HEK293T (cell line): ENCODE results near the gene ZNF362.

ENCODE experiments used
- CTCF ChIA-PET: fragments of 350-600 bp; formaldehyde crosslinking; extraction: SDS; loops from one replicate; lab custom pipeline; 2021; ENCODE audit warnings: antibody characterized with exemption, inconsistent platforms; lab: Yijun Ruan, JAX
- POLR2A ChIA-PET: fragments of 350-600 bp; formaldehyde crosslinking; extraction: SDS; loops from one replicate; lab custom pipeline; 2020; ENCODE audit warnings: antibody characterized with exemption, inconsistent platforms; lab: Yijun Ruan, JAX
- DNase-seq: peaks from one replicate; pipeline ENCODE4 v3.0.0; 2012; ENCODE audit warnings: mixed read lengths; ENCODE audit errors: extremely low spot score
- ARNT ChIP-seq: fragments of 450-650 bp; IDR thresholded peaks from 2 replicates; pipeline ENCODE4 v1.6.1; 2017; ENCODE audit warnings: mild to moderate bottlenecking
- BHLHE40 ChIP-seq: fragments of 450-650 bp; IDR thresholded peaks from 2 replicates; pipeline ENCODE4 v1.6.1; 2016; ENCODE audit warnings: mild to moderate bottlenecking, moderate library complexity, borderline replicate concordance
- CTBP1 ChIP-seq: fragments of 450-650 bp; IDR thresholded peaks from 2 replicates; pipeline ENCODE4 v1.6.1; 2016; ENCODE audit warnings: borderline replicate concordance
- ELF4 ChIP-seq: fragments of 450-650 bp; IDR thresholded peaks from 2 replicates; pipeline ENCODE4 v1.6.1; 2017; ENCODE audit warnings: antibody characterized with exemption
- FOXA1 ChIP-seq: fragments of 450-650 bp; IDR thresholded peaks from 2 replicates; pipeline ENCODE4 v1.6.1; 2016; ENCODE audit warnings: mild to moderate bottlenecking
- FOXK2 ChIP-seq: fragments of 450-650 bp; IDR thresholded peaks from 2 replicates; pipeline ENCODE4 v1.6.1; 2016; ENCODE audit warnings: mild to moderate bottlenecking
- FOXM1 ChIP-seq: fragments of 450-650 bp; IDR thresholded peaks from 2 replicates; pipeline ENCODE4 v1.6.1; 2017; ENCODE audit warnings: mild to moderate bottlenecking, borderline replicate concordance
- HDGF ChIP-seq: fragments of 450-650 bp; IDR thresholded peaks from 2 replicates; pipeline ENCODE4 v1.6.1; 2017; ENCODE audit warnings: antibody characterized with exemption, borderline replicate concordance
- L3MBTL2 ChIP-seq: fragments of 450-650 bp; conservative IDR thresholded peaks from 2 replicates; pipeline ENCODE4 v1.6.1; 2016; ENCODE audit warnings: mild to moderate bottlenecking
- LEF1 ChIP-seq: fragments of 450-650 bp; IDR thresholded peaks from 2 replicates; pipeline ENCODE4 v1.6.1; 2017; ENCODE audit warnings: mild to moderate bottlenecking, borderline replicate concordance
- NFRKB ChIP-seq: fragments of 450-650 bp; IDR thresholded peaks from 2 replicates; pipeline ENCODE4 v1.6.1; 2016; ENCODE audit warnings: mild to moderate bottlenecking, moderate library complexity
- PKNOX1 ChIP-seq: fragments of 450-650 bp; IDR thresholded peaks from 2 replicates; pipeline ENCODE4 v1.6.1; 2016
- SP1 ChIP-seq: fragments of 450-650 bp; IDR thresholded peaks from 2 replicates; pipeline ENCODE4 v1.6.1; 2017
- SUZ12 ChIP-seq: fragments of 450-650 bp; IDR thresholded peaks from 2 replicates; pipeline ENCODE4 v1.6.1; 2016; ENCODE audit warnings: mild to moderate bottlenecking
- TARDBP ChIP-seq: fragments of 450-650 bp; IDR thresholded peaks from 2 replicates; pipeline ENCODE4 v1.6.1; 2016
- ZNF384 ChIP-seq: fragments of 450-650 bp; IDR thresholded peaks from 2 replicates; pipeline ENCODE4 v1.6.1; 2016

The ZNF362 gene

GRCh38 chr1:33343539-33343938 lies 87.2 kb downstream of the ZNF362 start:
- no peak for TF ChIP-seq FOXA1
- TF ChIP-seq FOXK2: no peak
- no peak for TF ChIP-seq SUZ12
- ChIA-PET CTCF (no interaction called here), POLR2A (no interaction called here)
- DNase-seq: no peak

- DNase-seq: no peak
- CTCF ChIA-PET: no interaction called here
- POLR2A ChIA-PET: no interaction called here
These were observed 88.7 kb downstream of the ZNF362 start for GRCh38 chr1:33344896-33345560.

GRCh38 chr1:33346533-33346926 lies 90.2 kb downstream of the ZNF362 start:
- TF ChIP-seq CTBP1 (no peak), NFRKB (no peak), FOXM1 (no peak), BHLHE40 (no peak), ARNT (no peak), FOXA1 (no peak)
- CTCF ChIA-PET: no interaction called here
- POLR2A ChIA-PET: no interaction called here
- no peak for DNase-seq

More at GRCh38 chr1:33344896-33345560, 88.7 kb downstream of the ZNF362 start:
- no peak for TF ChIP-seq PKNOX1
- no peak for TF ChIP-seq HDGF
- no peak for TF ChIP-seq FOXA1
- no peak for TF ChIP-seq NFRKB
- no peak for TF ChIP-seq TARDBP
- TF ChIP-seq ELF4: no peak
- no peak for TF ChIP-seq SUZ12
- TF ChIP-seq ARNT: no peak
- TF ChIP-seq L3MBTL2: no peak

- ChIA-PET CTCF (interaction anchor here (1.0 kb wide), 1 partner anchor 20 kb away, joined by 3 read pairs; no protein-coding TSS in a partner anchor), POLR2A (no interaction called here)
- DNase-seq: no peak
- TF ChIP-seq ZNF384: no peak
- no peak for TF ChIP-seq BHLHE40
- no peak for TF ChIP-seq FOXK2
- no peak for TF ChIP-seq NFRKB
- no peak for TF ChIP-seq HDGF
- TF ChIP-seq FOXM1: no peak
- TF ChIP-seq PKNOX1: no peak
- TF ChIP-seq L3MBTL2: no peak
- no peak for TF ChIP-seq LEF1
These were observed 90.8 kb downstream of the ZNF362 start for GRCh38 chr1:33346927-33347649.

- DNase-seq: no peak
- TF ChIP-seq BHLHE40 (no peak), PKNOX1 (no peak), TARDBP (no peak), SUZ12 (no peak), ZNF384 (no peak), ARNT (no peak), FOXA1 (no peak), ELF4 (no peak), LEF1 (no peak), FOXK2 (no peak), HDGF (no peak), L3MBTL2 (no peak), FOXM1 (no peak), SP1 (no peak), CTBP1 (no peak), NFRKB (no peak)
- CTCF ChIA-PET: interaction anchor here (1.0 kb wide), 1 partner anchor 19 kb away, joined by 3 read pairs; no protein-coding TSS in a partner anchor
- POLR2A ChIA-PET: no interaction called here
These were observed 91.3 kb downstream of the ZNF362 start for GRCh38 chr1:33347650-33347992.

- ChIA-PET POLR2A (no interaction called here), CTCF (no interaction called here)
- no peak for DNase-seq
- TF ChIP-seq ARNT (no peak), FOXK2 (no peak), BHLHE40 (no peak), FOXA1 (no peak), TARDBP (no peak), FOXM1 (no peak), ELF4 (no peak), SUZ12 (no peak), L3MBTL2 (no peak), ZNF384 (no peak), CTBP1 (no peak), NFRKB (no peak), PKNOX1 (no peak), LEF1 (no peak), HDGF (no peak), SP1 (no peak)
These were observed 91.9 kb downstream of the ZNF362 start for GRCh38 chr1:33348194-33348593.
